Measurements from ENCODE around the gene USP32.

GRCh38 chr17:60311186-60311585 is 80.7 kb downstream of the USP32 start:
- TF ChIP-seq, protein P1, sequence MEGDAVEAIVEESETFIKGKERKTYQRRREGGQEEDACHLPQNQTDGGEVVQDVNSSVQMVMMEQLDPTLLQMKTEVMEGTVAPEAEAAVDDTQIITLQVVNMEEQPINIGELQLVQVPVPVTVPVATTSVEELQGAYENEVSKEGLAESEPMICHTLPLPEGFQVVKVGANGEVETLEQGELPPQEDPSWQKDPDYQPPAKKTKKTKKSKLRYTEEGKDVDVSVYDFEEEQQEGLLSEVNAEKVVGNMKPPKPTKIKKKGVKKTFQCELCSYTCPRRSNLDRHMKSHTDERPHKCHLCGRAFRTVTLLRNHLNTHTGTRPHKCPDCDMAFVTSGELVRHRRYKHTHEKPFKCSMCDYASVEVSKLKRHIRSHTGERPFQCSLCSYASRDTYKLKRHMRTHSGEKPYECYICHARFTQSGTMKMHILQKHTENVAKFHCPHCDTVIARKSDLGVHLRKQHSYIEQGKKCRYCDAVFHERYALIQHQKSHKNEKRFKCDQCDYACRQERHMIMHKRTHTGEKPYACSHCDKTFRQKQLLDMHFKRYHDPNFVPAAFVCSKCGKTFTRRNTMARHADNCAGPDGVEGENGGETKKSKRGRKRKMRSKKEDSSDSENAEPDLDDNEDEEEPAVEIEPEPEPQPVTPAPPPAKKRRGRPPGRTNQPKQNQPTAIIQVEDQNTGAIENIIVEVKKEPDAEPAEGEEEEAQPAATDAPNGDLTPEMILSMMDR (IDR thresholded peaks at IDR 0.05): no peak
- TF ChIP-seq POLR2A (IDR thresholded peaks at IDR 0.05): no peak

Measured in right lobe of liver (tissue), 4 donors.